K562 (cell line): Measurements from ENCODE around the gene MFSD11. TPM values are rescaled to one million over a fixed set of nuclear protein-coding genes. Genes with fewer than 3 reads are reported as not detected.

Source experiments
- CCAR2 ChIP-seq: fragments of 200-400 bp; formaldehyde crosslinking; IDR thresholded peaks from 2 replicates; pipeline ENCODE4 v1.6.1; 2017; ENCODE audit warnings: mild to moderate bottlenecking, low read depth, low read length
- DIDO1 ChIP-seq: fragments of 450-650 bp; IDR thresholded peaks from 2 replicates; pipeline ENCODE4 v1.6.1; 2016; ENCODE audit warnings: low read depth, missing biosample characterization, missing genetic modification characterization
- ETV1 ChIP-seq: fragments of 450-650 bp; conservative IDR thresholded peaks from 2 replicates; pipeline ENCODE4 v1.6.1; 2016; ENCODE audit warnings: missing genetic modification characterization, control low read depth, low read depth, missing compliant biosample characterization
- GTF2B ChIP-seq: IDR thresholded peaks from 2 replicates; pipeline ENCODE4 v1.6.1; 2011; ENCODE audit not compliant: insufficient read length; ENCODE audit errors: extremely low read depth
- GTF2F1 ChIP-seq: IDR thresholded peaks from 2 replicates; pipeline ENCODE4 v1.6.1; 2011; ENCODE audit warnings: low read depth, low read length, improper control_type of control experiment
- NR2C1 ChIP-seq, 2 experiments: fragments of 450-650 bp; IDR thresholded peaks; 2 replicates each; pipeline ENCODE4 v1.6.1; 2017; ENCODE audit warnings: mild to moderate bottlenecking in 2 of 2, antibody characterized with exemption in 1 of 2, inconsistent platforms in 1 of 2, missing compliant biosample characterization in 1 of 2, missing genetic modification characterization in 1 of 2
- RCOR1 ChIP-seq, 2 experiments: IDR thresholded peaks; 2 replicates each; pipeline ENCODE4 v1.6.1; 2012; ENCODE audit warnings: low read depth in 2 of 2, low read length in 2 of 2, borderline replicate concordance in 1 of 2, improper control_type of control experiment in 1 of 2
- RHOXF2B ChIP-seq: fragments of 250-450 bp; sonication (Bioruptor Pico); conservative IDR thresholded peaks from 2 replicates; pipeline ENCODE4 v1.5.1; 2021
- SNAPC5 ChIP-seq: fragments of 250-450 bp; sonication (Bioruptor Pico); IDR thresholded peaks from 2 replicates; pipeline ENCODE4 v1.8.0; 2021; ENCODE audit warnings: moderate library complexity, mild to moderate bottlenecking, inconsistent platforms
- SNRNP70 ChIP-seq: fragments of 200-400 bp; formaldehyde crosslinking; optimal IDR thresholded peaks from 2 replicates; pipeline ENCODE3; 2017; ENCODE audit warnings: low read depth, low read length
- SPI1 ChIP-seq: IDR thresholded peaks from 2 replicates; pipeline ENCODE4 v1.6.1; 2011; ENCODE audit warnings: low read depth, low read length, control low read depth, borderline replicate concordance
- THRB ChIP-seq: fragments of 450-650 bp; formaldehyde crosslinking; conservative IDR thresholded peaks from 2 replicates; pipeline ENCODE4 v1.4.0; 2022; ENCODE audit warnings: mild to moderate bottlenecking, missing genetic modification characterization
- ZFX ChIP-seq: sonication (generic); formaldehyde crosslinking; IDR thresholded peaks from 2 replicates; pipeline ENCODE4 v1.8.0; 2022; ENCODE audit warnings: mild to moderate bottlenecking, missing genetic modification reagents, moderate library complexity
- ZKSCAN3 ChIP-seq: fragments of 250-450 bp; sonication (Bioruptor Pico); IDR thresholded peaks from 2 replicates; pipeline ENCODE4 v1.4.0; 2020
- ZMIZ1 ChIP-seq, 2 experiments: fragments of 150-350 bp in 1 of 2; IDR thresholded peaks; 2 replicates each; pipeline ENCODE4 v1.6.1; 2012 to 2016; ENCODE audit warnings: low read depth in 2 of 2, low read length in 2 of 2, mild to moderate bottlenecking in 1 of 2, moderate library complexity in 1 of 2
- ZNF609 ChIP-seq: sonication (generic); formaldehyde crosslinking; IDR thresholded peaks from 2 replicates; pipeline ENCODE4 v1.8.1; 2023; ENCODE audit warnings: missing genetic modification reagents, mild to moderate bottlenecking, borderline replicate concordance
- ZSCAN32 ChIP-seq: fragments of 450-650 bp; formaldehyde crosslinking; IDR thresholded peaks from 2 replicates; pipeline ENCODE4 v1.4.0; 2020; ENCODE audit warnings: mild to moderate bottlenecking, moderate library complexity
- polyA plus RNA-seq, 8 experiments: library from polyadenylated mRNA; depleted of rRNA in 4 of 8; stranded (reverse) in 5 of 8; unstranded in 3 of 8; fragments of >200 nt; fragmentation: Nextera tagmentation in 2 of 8; fragmentation: Illumina TruSeq in 1 of 8; extraction: Ambion mirVana in 2 of 8; extraction: Trizol in 1 of 8; gene quantifications; 2 replicates each; pipeline versions ENCODE4 v1.2.1 to v1.2.3, GENCODE V29; 2011 to 2014; ENCODE audit warnings: inconsistent platforms in 1 of 8, missing spikeins in 1 of 8
- total RNA-seq, 7 experiments: library from RNA; depleted of rRNA in 6 of 7; stranded (reverse); fragments of >200 nt in 6 of 7; fragmentation: Illumina TruSeq in 2 of 7; extraction: Trizol in 2 of 7; gene quantifications; 2 replicates each; pipeline versions ENCODE4 v1.2.1 to v1.2.3, GENCODE V29; 2011 to 2021; ENCODE audit warnings: low replicate concordance in 1 of 7

MFSD11 gene
- total and polyA plus RNA-seq, 9 of the 15 experiments (the other 6 are each of a cell fraction or from before 2014, with no cell fraction given) = 14.4 to 24.5 (median 19.9) TPM

- peak; percentile 14; the same call in 1 of the 2 replicates for TF ChIP-seq ZNF609 (CRISPR knock-in tag)
- TF ChIP-seq CCAR2 = no peak
- TF ChIP-seq GTF2F1 = no peak
- peak; percentile 85 for TF ChIP-seq NR2C1 (IDR thresholded peaks at IDR 0.05)
- TF ChIP-seq NR2C1 (tag; IDR thresholded peaks at IDR 0.05) = peak; percentile 74
- TF ChIP-seq RHOXF2B (CRISPR knock-in tag) = no peak
- TF ChIP-seq SNAPC5 (CRISPR knock-in tag) = no peak
- no peak; the same call in 1 of the 2 replicates for TF ChIP-seq ETV1
- 0 out of 4 replicates have a peak, but pooled peaks of 1 of the 2 experiments have one; percentile 56 for TF ChIP-seq ZMIZ1 (IDR thresholded peaks at IDR 0.05; ENCODE audit: low read depth in 2 of 2, low read length in 2 of 2)
- TF ChIP-seq GTF2B = no peak
- TF ChIP-seq THRB = no peak
- no peak for TF ChIP-seq ZSCAN32
- peak; percentile 85 for TF ChIP-seq ZFX (CRISPR knock-in tag)
- no peak for TF ChIP-seq ZKSCAN3
- no peak for TF ChIP-seq SNRNP70
- no peak for TF ChIP-seq SPI1
- TF ChIP-seq DIDO1 (tag) = no peak
- TF ChIP-seq RCOR1 (IDR thresholded peaks at IDR 0.05; ENCODE audit: borderline replicate concordance in 1 of 2, low read depth in 2 of 2, low read length in 2 of 2) = no peak
Measured at GRCh38 chr17:76726231-76726775, 11.6 kb upstream of the MFSD11 start, which contains the start of gene JMJD6 (continued).
